Activated CD4-positive, CD25-positive, alpha-beta regulatory T cell treated with anti-CD3 and anti-CD28 coated beads, Interleukin-2, amount 50 U/mL, for 16 hours (primary cell): ENCODE data around the gene TARBP1.
"Not testable (repeated sequence)": the region's sequence is repeated elsewhere in the genome, so short reads cannot be mapped to it uniquely, and the experiment has no call there.

ENCODE experiments used
- DNase-seq: peaks from one replicate; pipeline ENCODE4 v3.0.0-alpha.2; 2020; ENCODE audit warnings: low read depth, low spot score

The TARBP1 gene

DNA sequence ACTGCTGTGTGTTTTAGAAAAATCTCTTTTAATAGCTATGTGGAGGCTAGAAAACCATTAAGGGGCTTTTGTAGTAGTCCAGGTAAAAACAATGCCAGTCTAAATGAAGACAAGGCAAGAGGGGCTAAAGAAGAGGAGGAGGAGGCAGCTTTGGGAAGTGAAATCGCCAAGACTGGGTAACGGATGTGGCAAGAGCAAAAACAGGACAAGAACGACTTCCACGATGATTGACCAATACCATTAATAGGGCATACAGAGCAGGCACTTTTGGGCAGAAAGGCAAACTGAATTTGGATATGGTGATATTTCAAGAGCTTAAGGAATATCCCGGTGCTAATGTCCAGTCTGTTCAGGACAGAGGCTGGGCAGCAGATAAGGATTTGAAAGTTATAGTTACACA is 83.7 kb downstream of the TARBP1 start:
- DNase-seq: no peak

DNA sequence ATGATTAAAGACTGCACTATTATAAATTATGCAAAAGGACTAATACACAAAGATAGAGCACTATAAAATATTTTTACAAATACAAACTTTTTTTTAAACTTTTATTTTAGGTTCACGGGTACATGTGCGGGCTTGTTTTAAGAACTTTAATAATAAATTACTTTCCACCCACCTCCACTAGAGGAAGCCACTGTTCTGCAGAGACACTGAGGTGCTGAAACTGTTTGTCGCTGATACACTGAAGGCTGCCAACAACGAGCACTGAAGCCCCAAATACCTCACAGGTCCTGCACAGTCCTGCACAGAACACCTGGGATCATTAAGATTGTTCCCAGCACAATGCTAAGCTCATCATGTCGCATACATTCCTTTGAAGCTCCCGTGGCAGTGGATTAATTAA is 85.8 kb downstream of the TARBP1 start:
- no peak for DNase-seq

DNA sequence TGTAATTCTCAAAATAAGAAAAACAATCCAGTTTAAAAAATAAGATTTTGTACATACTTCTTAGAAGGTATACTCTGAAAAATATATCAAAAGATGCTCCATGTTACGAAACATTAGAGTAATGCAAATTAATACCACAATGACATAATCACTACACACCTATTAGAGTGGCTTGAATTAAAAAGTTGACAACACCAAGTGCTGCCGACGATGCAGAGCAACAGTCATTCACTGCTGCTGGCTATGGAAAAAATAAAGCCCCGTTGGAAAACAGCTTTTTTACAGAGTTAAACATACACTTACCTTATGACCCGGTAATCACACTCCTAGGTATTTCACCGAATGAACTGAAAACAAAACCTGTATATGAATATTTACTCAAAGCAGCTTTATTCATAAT is 90.9 kb downstream of the TARBP1 start:
- no peak for DNase-seq

DNA sequence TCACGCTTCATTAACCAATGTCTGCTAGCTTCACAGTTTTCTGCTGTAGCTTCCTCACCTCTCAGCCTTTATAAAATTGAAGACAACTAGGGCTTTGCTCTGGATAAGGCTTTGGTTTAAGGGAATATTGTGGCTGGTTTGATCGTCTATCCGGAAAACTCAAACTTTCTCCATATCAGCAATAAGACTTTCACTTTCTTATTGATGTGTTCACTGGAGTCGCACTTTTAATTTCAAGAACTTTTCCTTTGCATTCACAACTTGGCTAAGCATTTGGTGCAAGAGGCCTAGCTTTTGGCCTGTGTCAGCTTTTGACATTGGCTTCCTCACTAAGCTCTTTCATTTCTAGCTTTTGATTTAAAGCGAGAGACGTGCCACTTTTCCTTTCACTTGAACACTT is 92.9 kb downstream of the TARBP1 start:
- DNase-seq: no peak

DNA sequence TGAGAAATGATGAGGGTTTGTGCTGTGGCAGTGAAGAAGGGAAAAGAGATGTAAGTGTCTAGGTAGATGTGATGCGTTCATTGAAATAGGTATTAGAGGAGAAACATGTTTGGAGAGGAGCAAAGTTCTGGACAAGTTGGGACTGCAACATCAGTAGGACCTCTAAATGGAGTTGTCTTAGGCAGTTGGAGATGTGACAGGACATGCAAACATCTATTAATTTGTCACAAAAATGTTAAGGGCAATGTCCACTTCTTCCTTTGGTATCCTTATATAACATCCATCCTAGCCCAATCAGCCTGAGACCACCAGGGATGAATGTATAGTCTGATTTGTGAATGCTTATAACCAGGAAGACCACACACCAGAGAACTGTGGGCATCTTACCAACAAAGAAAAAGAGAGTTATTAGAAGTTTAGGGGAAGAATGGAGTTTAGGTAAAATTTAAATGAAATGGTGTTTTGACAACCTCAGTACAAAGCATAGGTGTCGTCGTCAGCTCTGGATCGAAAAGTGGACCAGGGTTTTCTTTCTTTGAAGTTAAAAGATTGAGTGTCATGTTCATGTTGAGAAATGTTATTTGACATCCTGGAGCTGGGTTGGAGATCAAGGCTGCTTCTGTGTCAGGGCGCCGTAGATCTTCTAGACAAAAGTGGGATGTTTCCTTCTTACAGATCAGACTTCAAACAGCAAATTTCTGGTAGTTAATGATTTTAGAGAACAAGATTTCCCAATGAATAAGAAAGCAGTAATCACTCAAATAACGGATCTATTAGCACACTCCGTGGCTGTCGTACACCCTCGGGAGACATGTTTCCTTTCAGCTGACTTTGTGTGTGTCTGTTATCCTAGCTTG is 97.1 kb downstream of the TARBP1 start:
- no peak for DNase-seq

DNA sequence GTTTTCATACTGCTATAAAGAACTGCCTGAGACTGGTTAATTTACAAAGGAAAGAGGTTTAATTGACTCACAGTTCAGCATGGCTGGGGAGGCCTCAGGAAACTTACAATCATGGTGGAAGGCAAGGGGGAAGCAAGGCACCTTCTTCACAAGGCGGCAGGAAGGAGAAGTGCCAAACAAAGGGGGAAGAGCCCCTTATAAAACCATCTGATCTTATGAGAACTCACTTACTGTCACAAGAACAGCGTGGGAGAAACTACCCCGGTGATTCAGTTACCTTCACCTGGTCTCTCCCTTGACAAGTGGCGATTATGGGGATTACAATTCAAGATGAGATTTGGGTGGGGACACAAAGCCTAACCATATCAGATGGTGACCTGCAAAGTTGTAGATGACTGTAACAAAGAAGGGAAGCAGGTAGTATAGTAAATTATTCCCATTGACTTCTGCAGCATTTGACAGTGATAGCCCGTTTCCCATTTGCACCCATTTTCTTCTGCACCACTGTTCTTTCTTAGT is 99.3 kb downstream of the TARBP1 start:
- DNase-seq: not testable (repeated sequence)

DNA sequence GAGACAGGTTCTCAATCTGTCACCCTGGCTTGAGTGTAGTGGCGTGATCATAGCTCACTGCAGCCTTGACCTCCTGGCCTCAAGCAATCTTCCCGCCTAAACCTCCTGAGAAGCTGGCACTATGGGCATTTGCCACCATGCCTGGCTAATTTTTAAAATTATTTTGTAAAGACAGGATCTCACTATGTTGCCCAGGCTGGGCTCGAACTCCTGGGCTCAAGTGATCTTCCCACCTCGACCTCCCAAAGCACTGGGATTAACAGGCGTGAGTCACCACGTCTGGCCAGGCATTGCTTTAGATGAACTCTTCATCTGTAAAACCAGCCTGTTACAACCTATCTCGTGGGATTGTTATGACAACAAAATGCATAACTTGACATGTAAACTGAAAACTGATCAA is 103.3 kb downstream of the TARBP1 start:
- no peak for DNase-seq

DNA sequence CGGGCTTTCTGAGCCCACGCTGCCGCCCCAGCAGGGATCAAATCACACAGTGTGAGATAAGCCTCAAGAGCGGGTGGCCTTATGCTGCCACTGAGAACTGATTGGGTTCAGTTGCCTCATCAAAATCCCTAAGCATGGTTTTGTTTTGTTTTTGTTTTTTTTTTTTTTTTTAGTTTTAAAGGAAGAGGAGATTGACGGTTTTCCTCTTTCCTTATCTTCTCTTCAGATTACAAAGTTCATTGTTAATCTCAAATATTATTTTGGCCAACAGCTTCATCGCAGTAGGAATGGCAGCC is 105.1 kb downstream of the TARBP1 start:
- no peak for DNase-seq

DNA sequence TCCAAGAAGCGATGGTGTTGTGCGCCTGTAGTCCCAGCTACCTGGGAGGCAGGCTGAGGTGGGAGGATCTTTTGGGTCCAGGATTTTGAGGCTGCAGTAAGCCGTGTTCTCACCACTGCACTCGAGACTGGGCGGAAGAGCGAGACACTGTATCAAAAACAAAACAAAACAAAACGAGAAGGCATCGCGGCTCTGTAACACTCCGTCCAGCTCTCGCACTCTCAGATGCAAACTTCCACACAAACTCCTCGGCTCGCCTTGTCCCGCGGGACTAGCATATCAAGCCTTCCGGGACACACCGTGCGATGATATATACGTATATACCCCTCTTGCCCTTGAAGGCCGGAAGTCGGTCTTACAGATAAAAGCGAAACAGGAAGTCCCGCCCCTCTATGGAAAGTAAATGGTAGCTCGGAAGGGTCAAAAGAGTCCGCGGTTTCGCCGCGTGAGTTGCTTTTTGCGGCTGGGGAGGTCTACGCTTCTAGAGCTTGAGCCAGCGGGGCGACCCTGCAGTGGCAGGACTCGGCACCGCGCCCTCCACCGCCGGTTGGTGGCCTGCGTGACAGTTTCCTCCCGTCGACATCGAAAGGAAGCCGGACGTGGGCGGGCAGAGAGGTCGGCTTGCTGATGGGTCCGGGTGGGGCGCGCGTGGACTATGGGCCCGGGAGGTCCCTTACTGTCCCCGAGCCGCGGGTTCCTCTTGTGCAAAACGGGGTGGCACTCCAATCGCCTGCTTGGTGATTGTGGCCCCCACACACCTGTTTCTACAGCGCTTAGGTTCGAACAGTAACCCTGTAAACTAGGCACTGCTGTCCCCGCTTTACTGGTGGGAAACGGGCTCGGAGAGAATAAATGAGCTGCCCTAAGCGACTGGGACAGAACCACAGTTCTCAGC is 105.7 kb downstream of the TARBP1 start, which contains the start of gene COA6:
Gene COA6 (plus strand): TSS at position 393 of the 895 bp plus-strand sequence. CDS start 11 bp downstream, at position 404.
- peak; percentile 75 for DNase-seq

DNA sequence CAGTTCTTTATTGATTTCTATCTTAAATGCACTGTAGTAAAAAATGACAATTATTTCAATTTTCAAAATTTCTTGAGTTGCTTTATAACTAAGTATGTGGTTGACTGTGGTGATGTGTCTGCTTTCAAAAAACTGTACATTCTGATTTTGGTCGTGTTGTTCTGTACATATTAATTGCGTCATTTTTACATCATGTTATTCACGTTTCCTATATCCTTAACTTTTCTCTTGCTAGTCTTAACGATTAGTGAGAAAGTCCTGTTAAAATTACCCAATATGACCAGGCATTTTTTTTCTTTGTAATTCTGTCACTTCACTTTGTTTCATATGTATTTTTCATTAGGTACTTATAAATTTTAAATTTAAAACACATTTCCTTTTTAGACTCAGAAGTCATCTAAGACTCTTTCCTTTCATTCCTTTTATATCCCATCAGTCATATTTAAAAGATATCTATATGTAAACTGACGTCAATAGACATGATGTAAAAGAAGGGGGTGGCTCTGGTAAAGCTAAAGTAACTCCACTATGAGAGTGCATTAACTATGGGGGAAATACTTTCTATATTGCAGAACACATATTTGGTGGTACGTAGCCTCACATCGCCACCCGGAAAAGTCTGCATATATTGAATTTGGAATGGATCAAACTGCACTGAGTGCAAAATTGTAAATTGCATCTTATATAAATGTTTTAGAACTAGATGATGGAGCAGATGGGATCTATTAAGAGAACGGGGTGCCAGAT is 106.8 kb downstream of the TARBP1 start:
- DNase-seq: no peak

DNA sequence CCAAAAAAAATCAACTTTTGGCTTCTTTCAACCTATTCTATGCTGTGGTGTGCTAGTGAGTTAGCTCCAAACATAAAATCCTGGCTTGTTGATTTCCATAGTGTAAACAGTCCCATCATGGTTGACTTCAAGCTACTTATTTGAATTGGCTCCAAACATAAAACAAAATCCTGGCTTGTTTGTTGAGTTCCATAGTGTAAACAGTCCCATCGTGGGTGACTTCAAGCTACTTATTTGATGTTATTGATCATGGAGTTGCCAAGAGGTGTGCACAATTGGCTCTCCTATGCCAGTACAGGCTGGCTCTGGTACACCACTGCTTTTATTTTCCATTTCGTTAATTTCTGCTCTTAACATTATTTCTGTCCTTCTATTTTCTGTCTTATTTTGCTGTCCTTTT is 107.6 kb downstream of the TARBP1 start:
- DNase-seq: no peak

DNA sequence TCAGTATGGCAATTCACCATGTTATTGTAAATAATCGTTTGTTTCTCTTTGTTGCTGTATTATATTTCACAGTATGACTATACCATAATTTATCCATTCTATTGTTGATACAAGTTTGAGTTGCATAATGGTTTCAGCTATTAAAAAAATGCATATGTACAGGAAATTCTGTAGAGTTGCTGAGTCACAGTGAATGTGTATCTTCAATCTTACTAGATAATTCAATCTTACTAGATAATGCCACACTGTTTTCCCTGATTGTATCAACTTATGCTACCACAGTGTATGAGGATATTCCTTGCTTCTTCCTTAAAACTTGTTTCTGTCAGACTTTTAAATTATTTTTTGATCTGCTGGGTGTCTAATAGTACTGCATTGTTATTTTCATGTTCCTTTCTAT is 109.2 kb downstream of the TARBP1 start:
- DNase-seq: no peak

DNA sequence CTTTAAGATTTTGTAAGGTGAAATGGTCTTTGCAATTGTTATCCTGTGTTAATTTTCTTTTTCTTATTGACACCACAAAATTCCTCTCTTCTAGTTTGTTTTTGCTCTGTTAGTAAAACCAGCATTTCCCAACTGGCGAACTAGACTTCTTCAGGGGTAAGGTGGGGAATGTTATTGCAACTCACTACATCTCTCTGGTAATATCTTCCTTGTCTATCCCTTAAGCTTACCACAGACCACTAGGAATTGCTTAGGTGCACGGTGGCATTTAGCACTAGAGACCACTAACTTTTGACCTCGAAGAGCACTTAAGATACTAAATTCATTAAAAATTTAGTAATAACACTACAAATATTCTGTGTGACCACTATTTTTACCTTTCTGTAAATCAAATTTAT is 109.9 kb downstream of the TARBP1 start:
- DNase-seq: no peak

DNA sequence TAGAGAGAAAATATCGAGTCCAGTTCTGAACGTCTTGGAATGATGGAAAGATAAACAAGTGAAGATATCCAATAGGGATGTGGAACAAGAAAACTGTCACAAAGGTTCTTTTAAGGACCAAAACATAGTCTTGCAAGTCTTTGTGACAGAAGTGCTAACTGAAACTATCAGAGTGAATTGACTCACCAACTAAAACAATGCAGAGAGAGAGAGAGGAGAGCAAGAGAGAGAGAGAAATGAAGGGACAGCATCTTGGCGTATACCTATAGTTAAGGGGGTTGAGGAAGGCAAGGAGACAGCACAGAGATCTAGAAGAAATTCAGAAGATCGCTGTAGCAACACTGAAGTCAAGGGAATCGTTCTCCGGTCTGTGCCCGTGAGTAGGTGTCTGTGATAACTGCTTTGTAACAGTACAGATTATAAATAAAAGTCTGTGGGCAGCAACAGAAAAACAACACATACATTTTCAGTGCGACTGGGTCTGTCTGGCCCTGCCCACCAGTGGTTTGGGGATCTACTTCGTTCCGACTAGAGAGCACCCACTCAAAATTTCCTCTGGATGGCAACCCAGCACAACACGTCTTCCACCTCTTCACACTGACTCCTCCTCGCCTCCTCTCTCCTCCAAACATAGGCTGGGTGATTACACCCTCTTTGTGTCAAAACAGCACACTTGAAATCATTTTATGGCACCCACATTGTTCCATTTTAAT is 110.5 kb downstream of the TARBP1 start:
- no peak for DNase-seq

DNA sequence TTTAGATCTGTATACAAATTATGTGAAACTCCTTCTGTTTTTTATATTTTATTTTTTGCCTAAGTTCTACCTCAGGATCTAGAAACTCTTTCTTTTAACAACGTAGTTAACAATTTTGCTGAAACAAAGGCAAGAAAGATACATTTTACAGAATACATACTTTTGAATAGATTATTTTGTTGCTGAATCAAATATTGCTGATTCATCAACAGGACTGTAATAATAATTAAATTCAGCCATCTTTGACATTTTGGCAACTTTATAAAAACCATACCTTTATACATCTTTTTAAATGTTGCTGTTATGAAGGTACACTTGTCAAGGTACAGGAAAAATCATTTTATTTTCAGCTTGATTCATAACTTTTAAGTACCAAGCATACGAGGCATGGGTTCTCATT is 116.4 kb downstream of the TARBP1 start:
- DNase-seq: no peak

DNA sequence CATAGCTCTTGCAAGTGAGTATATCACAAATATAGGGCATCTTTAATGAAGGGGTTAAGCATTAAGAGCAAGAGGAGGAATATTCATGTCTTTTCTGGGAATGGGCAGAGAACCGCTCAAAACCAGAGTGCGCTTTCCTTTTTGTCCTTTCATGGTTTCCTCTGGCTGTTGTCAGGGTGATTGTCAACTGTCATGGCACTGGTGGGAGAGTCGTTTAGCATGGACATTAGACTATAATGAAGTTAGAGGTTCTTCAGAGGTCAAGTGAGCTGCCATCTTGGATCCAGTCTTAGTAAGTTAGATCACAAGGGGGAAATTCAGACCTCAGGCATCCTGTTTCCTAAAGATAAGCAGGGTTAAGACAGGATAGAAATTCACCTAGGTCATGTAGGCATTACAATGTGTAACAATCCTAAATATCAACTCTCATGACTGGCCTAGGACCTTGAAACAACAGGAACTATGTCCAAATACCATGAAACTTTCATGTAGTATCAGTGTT is 117.8 kb downstream of the TARBP1 start:
- no peak for DNase-seq

DNA sequence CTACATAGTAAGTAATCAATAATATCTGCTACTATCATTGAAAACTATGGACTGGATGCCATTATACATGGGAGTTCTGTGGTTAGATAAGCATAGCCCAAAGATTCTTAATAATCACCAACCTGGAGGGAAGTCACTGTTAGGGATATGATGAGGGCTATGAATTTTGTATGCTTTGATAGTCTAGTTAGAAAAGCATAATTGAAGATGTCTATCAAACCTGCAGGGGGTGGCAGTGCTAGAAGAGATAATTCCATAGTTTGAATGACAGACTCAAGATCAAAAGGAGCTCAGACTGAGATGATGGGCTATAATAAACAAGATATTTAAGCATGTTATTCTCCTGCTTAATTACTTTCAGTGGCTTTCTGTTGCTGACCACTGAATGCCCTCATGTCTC is 121.1 kb downstream of the TARBP1 start:
- no peak for DNase-seq

DNA sequence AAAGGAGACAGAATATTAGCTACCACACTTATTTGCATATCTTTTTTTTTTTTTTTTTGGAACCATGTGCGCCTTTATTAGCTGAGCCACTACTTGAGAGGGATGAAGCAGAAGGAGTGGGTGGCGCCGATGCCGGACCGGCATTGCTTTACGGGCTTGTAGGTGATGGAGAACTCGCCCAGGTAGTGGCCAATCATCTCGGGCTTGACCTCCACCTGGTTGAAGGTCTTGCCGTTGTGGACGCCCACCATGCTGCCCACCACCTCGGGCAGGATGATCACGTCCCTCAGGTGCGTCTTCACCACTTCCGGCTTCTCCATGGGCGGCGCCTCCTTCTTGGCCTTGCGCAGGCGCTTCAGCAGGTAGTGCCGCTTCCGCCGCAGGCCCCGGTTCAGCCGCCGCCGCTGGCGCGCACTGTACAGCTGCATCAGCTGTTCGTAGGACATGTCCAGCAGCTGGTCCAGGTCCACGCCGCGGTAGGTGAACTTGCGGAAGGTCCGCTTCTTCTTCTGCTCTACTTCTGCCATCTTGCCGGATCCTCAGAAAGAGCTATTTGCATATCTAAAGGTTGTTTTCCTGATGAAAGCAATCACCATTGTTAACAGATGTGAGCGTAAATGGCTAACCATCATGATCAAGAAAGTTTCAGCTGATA is 122.2 kb downstream of the TARBP1 start:
- not testable (repeated sequence) for DNase-seq

DNA sequence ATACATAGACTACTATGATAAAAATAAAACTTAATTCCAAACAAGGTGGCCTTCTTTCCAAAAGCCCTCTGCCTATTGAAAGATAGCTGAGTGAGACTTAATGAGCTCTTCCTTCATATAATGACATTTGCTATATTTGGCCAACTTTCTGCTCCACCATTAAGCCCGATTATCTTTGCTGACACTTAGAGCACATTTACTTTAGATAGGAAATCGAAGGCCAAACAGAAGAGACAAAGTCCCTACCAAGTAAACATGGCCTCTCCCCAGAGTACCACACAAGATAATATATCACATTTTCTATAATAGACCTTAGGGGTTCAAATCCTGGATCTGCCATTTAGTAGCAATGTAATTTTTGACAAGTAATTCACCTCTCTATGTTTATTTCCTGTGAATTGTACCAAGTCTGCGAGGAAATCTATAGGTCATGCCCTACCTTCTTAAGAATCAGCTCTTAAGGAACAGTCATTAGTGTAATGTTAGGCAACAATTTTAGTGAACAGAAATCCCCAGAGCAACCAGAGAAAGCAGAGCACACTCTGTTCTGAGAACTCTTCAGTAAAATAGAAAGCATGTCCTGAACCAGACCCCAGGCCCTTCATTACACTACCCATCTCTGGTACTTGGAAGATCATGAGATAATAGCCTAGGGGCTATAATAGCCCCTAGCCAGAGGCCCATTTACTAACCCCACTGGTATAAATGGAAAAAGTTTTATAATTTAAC is 123.0 kb downstream of the TARBP1 start:
- DNase-seq: no peak

DNA sequence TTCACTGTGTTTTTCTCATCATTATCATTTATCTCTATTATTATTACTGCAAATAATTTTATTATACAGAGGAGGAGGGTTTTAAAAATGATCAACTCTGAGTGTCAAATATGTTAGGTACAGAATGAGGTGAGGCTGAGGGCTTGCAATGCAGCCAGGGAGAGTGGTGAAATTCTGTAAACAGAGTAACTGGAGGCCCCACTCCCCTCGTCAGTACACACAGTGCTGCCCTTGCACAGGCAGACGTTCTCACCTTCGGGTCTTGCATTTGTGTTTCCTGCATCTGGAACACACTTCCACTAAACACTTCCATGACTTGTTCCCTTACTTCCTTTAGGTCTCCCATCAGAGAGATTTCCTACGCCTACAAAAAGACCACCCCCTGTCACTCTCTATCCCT is 130.0 kb downstream of the TARBP1 start:
- DNase-seq: no peak
